Osteoblast (primary cell): ENCODE measurements around the gene NRG4. TPM values are rescaled to one million over a fixed set of nuclear protein-coding genes. Genes with fewer than 3 reads are reported as not detected.

Experiments
- DNase-seq: peaks from one replicate; pipeline ENCODE4 v3.0.0; 2011; ENCODE audit warnings: low spot score, mixed read lengths; ENCODE audit not compliant: insufficient read length; ENCODE audit errors: missing footprints
- H2AFZ ChIP-seq: 2 replicates; pipeline ENCODE4 v1.6.0; 2011; ENCODE audit warnings: mild to moderate bottlenecking, low read length
- H3K27ac ChIP-seq: 2 replicates; pipeline ENCODE4 v1.5.1; 2011; ENCODE audit warnings: mild to moderate bottlenecking, low read depth, low read length, moderate library complexity
- H3K27me3 ChIP-seq: 2 replicates; pipeline ENCODE4 v1.6.0; 2012; ENCODE audit warnings: mild to moderate bottlenecking, control low read depth, inconsistent platforms, low read length, moderate library complexity; ENCODE audit not compliant: insufficient read depth
- H3K36me3 ChIP-seq: 2 replicates; pipeline ENCODE4 v1.5.1; 2011; ENCODE audit warnings: mild to moderate bottlenecking, low read length, control low read depth, moderate library complexity; ENCODE audit not compliant: insufficient read depth
- H3K4me1 ChIP-seq: 2 replicates; pipeline ENCODE4 v1.5.1; 2011; ENCODE audit warnings: mild to moderate bottlenecking, low read length, control low read depth, moderate library complexity; ENCODE audit not compliant: insufficient read depth
- H3K4me2 ChIP-seq: 2 replicates; pipeline ENCODE4 v1.6.0; 2011; ENCODE audit warnings: mild to moderate bottlenecking, low read length; ENCODE audit not compliant: insufficient read depth
- H3K4me3 ChIP-seq: fragments of 200-600 bp; sonication (generic); 3 replicates; pipeline ENCODE4 v1.5.1; 2012; ENCODE audit warnings: mild to moderate bottlenecking, low read length, inconsistent platforms; ENCODE audit not compliant: insufficient read depth
- H3K79me2 ChIP-seq: 2 replicates; pipeline ENCODE4 v1.6.0; 2012; ENCODE audit warnings: mild to moderate bottlenecking, low read length, control low read depth, inconsistent platforms; ENCODE audit not compliant: insufficient read depth
- H3K9me3 ChIP-seq: 2 replicates; pipeline ENCODE4 v1.5.1; 2011; ENCODE audit warnings: low read depth, low read length, control low read depth
- H4K20me1 ChIP-seq: 2 replicates; pipeline ENCODE4 v1.6.0; 2012; ENCODE audit warnings: mild to moderate bottlenecking, low read length, control low read depth; ENCODE audit not compliant: insufficient read depth
- total RNA-seq: library from RNA; depleted of rRNA; stranded (reverse); fragments of >200 nt; gene quantifications from 2 replicates; pipeline ENCODE4 v1.2.3, GENCODE V29; 2012
- TF ChIP-seq, protein P1 (sequence below): IDR thresholded peaks from 2 replicates; pipeline ENCODE4 v1.5.1; 2011; ENCODE audit warnings: mild to moderate bottlenecking, low read depth, low read length, moderate library complexity; ENCODE audit errors: extremely low read depth

Gene NRG4
- total RNA-seq, 1 donor, result not detected

DNA sequence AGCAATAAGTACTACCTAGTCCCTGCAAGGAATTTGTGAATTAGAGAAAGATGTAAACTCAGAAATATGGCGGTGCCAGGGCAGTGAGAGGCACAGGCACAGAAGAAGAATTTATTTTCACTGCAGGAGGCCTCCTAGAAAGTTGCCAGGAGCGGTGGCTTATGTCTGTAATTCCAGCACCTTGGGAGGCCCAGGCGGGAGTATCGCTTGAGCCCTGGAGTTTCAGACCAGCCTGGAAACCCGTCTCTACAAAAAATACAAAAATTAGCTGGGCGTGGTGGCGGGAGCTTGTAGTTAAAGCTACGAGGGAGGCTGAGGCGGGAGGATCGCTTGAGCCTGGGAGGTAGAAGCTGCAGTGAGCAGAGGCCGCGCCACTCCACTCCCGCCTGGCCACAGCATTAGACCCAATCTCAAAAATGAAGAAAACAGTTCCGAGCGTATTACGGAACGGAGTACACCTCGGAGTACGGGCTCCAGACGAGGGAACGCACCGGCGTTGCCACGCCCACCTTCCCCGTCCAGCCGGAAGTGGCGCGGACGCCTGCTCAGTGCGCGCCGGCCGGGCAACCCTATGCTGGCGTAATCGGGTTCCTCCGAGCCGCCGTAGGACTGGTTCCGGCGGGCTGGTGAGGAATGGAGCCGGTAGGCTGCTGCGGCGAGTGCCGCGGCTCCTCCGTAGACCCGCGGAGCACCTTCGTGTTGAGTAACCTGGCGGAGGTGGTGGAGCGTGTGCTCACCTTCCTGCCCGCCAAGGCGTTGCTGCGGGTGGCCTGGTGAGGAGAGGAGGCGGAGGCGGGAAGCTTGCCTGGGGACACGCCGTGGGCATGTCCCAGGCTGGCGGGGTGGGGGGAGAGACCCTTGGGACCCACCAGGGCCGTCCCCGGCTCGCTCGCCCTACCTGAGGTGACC, 108.6 kb downstream of the NRG4 start, which contains the start of gene FBXO22:
Gene FBXO22 (plus strand): TSS at position 548 of the 909 bp plus-strand sequence. CDS start 86 bp downstream, at position 634.
- peak within 1 kb of the TSS; percentile 58 for H3K27ac ChIP-seq

GRCh38 chr15:75902129-75902557, 110.1 kb downstream of the NRG4 start:
- Histone ChIP-seq H2AFZ (no peak overlapping the region), H3K4me1 (peaks cover 5% of the 10 kb centered on the region), H3K4me2 (no peak overlapping the region), H3K27me3 (no peaks in the 10 kb centered on the region), H3K27ac (no peak overlapping the region), H3K79me2 (peaks cover 31% of the 10 kb centered on the region), H3K36me3 (peaks cover 22% of the 10 kb centered on the region), H3K4me3 (no peak overlapping the region), H4K20me1 (peaks cover 4% of the 10 kb centered on the region), H3K9me3 (no peaks in the 10 kb centered on the region)
- DNase-seq, result no peak
- TF ChIP-seq, protein P1, sequence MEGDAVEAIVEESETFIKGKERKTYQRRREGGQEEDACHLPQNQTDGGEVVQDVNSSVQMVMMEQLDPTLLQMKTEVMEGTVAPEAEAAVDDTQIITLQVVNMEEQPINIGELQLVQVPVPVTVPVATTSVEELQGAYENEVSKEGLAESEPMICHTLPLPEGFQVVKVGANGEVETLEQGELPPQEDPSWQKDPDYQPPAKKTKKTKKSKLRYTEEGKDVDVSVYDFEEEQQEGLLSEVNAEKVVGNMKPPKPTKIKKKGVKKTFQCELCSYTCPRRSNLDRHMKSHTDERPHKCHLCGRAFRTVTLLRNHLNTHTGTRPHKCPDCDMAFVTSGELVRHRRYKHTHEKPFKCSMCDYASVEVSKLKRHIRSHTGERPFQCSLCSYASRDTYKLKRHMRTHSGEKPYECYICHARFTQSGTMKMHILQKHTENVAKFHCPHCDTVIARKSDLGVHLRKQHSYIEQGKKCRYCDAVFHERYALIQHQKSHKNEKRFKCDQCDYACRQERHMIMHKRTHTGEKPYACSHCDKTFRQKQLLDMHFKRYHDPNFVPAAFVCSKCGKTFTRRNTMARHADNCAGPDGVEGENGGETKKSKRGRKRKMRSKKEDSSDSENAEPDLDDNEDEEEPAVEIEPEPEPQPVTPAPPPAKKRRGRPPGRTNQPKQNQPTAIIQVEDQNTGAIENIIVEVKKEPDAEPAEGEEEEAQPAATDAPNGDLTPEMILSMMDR, result no peak

More for the DNA sequence above, 108.6 kb downstream of the NRG4 start, which contains the start of gene FBXO22:
- Histone ChIP-seq H3K27me3 (no peaks in the 10 kb centered on the region), H3K4me1 (peaks cover 5% of the 10 kb centered on the region), H3K9me3 (no peaks in the 10 kb centered on the region), H3K79me2 (peaks cover 45% of the 10 kb centered on the region), H3K4me2 (peak within 1 kb of the TSS; percentile 83), H3K4me3 (peak within 1 kb of the TSS; percentile 83), H2AFZ (peak within 1 kb of the TSS; percentile 88), H4K20me1 (peaks cover 7% of the 10 kb centered on the region), H3K36me3 (peaks cover 18% of the 10 kb centered on the region)
- TF ChIP-seq, protein P1, result no peak
- peak; percentile 92 for DNase-seq

DNA sequence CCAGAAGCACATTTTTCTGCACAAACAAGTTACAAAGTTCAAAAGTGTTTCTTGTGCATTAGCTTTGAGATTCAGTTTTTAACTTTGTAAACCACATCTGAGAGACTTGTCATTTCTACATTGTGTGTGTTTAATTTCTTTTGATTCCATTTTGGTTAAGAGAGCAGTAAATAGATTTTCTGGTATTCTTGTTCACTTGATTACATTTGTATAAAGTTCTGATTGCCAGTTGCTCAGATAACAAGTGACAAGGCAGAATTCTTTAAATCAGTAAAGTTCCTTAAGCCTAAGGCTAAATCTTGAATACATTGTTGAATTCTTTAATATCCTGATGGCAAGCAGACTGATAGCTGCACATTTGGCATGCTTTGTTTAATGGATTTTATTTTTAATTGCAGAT, 111.6 kb downstream of the NRG4 start:
- Histone ChIP-seq H3K27ac (no peak overlapping the region), H3K79me2 (peaks cover 16% of the 10 kb centered on the region), H3K4me1 (peaks cover 5% of the 10 kb centered on the region), H3K9me3 (no peaks in the 10 kb centered on the region), H2AFZ (no peak overlapping the region), H4K20me1 (no peaks in the 10 kb centered on the region), H3K4me3 (no peak overlapping the region), H3K27me3 (no peaks in the 10 kb centered on the region), H3K4me2 (no peak overlapping the region), H3K36me3 (peaks cover 14% of the 10 kb centered on the region)
- TF ChIP-seq, protein P1, result no peak
- no peak for DNase-seq

GRCh38 chr15:75895731-75896130, 116.5 kb downstream of the NRG4 start:
- H3K27ac ChIP-seq, result no peak overlapping the region
- peak; percentile 26 for DNase-seq
- TF ChIP-seq, protein P1, result no peak
- no peaks in the 10 kb centered on the region for H3K9me3 ChIP-seq
- no peak overlapping the region for H2AFZ ChIP-seq
- no peak overlapping the region for H3K4me3 ChIP-seq
- H4K20me1 ChIP-seq, result no peaks in the 10 kb centered on the region
- no peak overlapping the region for H3K4me2 ChIP-seq
- H3K36me3 ChIP-seq, result peaks cover 9% of the 10 kb centered on the region
- H3K27me3 ChIP-seq, result no peaks in the 10 kb centered on the region
- H3K4me1 ChIP-seq, result peaks cover 17% of the 10 kb centered on the region
- no peaks in the 10 kb centered on the region for H3K79me2 ChIP-seq
